Caco-2 (cell line): ENCODE measurements around the gene PDE4D. TPM values are rescaled to one million over a fixed set of nuclear protein-coding genes. Genes with fewer than 3 reads are reported as not detected.

Experiments
- BruUV-seq: library from RNA; stranded (reverse); fragments of 400-500 nt; replicated peaks from 2 replicates; lab custom pipeline; 2021; lab: Mats Ljungman, UMichigan
- CTCF ChIA-PET: fragments of 300-600 bp; sonication (Branson Sonifier 250); formaldehyde crosslinking; loops from one replicate; lab custom pipeline; 2022; ENCODE audit warnings: antibody characterized with exemption; lab: Charles Lee
- POLR2A ChIA-PET: fragments of 300-600 bp; sonication (Branson Sonifier 250); formaldehyde crosslinking; loops from one replicate; lab custom pipeline; 2022; ENCODE audit warnings: antibody characterized with exemption; lab: Charles Lee
- DNase-seq, 2 experiments: peaks; one replicate each; pipeline versions ENCODE4 v3.0.0 to v3.0.0-alpha.2; 2020 to 2022
- H3K27me3 ChIP-seq: replicated peaks from 2 replicates; pipeline ENCODE4 v1.6.0; 2011; ENCODE audit warnings: low read length; ENCODE audit not compliant: control insufficient read depth, insufficient read depth
- H3K36me3 ChIP-seq: 2 replicates; pipeline ENCODE4 v1.5.1; 2011; ENCODE audit warnings: low read length; ENCODE audit not compliant: control insufficient read depth, insufficient read depth
- H3K4me1 ChIP-seq: fragments of 250-450 bp; sonication (Bioruptor Pico); 2 replicates; pipeline ENCODE4 v1.5.1; 2020; ENCODE audit warnings: mild to moderate bottlenecking
- H3K4me3 ChIP-seq: 2 replicates; pipeline ENCODE4 v1.5.1; 2011; ENCODE audit warnings: low read depth, mild to moderate bottlenecking, control low read depth, low read length
- H3K9me3 ChIP-seq: fragments of 250-450 bp; sonication (Bioruptor Pico); 2 replicates; pipeline ENCODE4 v1.5.1; 2020; ENCODE audit warnings: mild to moderate bottlenecking, moderate library complexity
- H3K27ac Mint-ChIP-seq: one replicate; pipeline ENCODE4 v1.8.0; 2022; ENCODE audit warnings: mixed read lengths; ENCODE audit not compliant: unreplicated experiment
- H3K27me3 Mint-ChIP-seq: one replicate; pipeline ENCODE4 v1.8.0; 2022; ENCODE audit warnings: mixed read lengths; ENCODE audit not compliant: insufficient read depth, unreplicated experiment
- H3K36me3 Mint-ChIP-seq: one replicate; pipeline ENCODE4 v1.8.0; 2022; ENCODE audit warnings: mild to moderate bottlenecking, mixed read lengths; ENCODE audit not compliant: insufficient read depth, unreplicated experiment
- H3K4me1 Mint-ChIP-seq: one replicate; pipeline ENCODE4 v1.8.0; 2022; ENCODE audit warnings: low read depth, mixed read lengths; ENCODE audit not compliant: unreplicated experiment
- H3K4me3 Mint-ChIP-seq: one replicate; pipeline ENCODE4 v1.8.0; 2022; ENCODE audit warnings: mild to moderate bottlenecking, moderate library complexity, mixed read lengths; ENCODE audit not compliant: unreplicated experiment
- H3K9me3 Mint-ChIP-seq: one replicate; pipeline ENCODE4 v1.8.0; 2022; ENCODE audit warnings: mixed read lengths; ENCODE audit not compliant: unreplicated experiment
- CTCF ChIP-seq, 2 experiments: fragments of 200-600 bp in 1 of 2; IDR thresholded peaks; 1 replicate in 1 of 2; 2 replicates in 1 of 2; pipeline versions ENCODE4 v1.5.1 to v1.8.0; 2011 to 2022; ENCODE audit warnings: antibody characterized with exemption in 1 of 2, control low read depth in 1 of 2, inconsistent platforms in 1 of 2, low read depth in 1 of 2, low read length in 1 of 2, mild to moderate bottlenecking in 1 of 2, moderate library complexity in 1 of 2; ENCODE audit not compliant: insufficient read depth in 1 of 2, severe bottlenecking in 1 of 2, unreplicated experiment in 1 of 2
- intact Hi-C: fragments of 100-400 bp; cut with micrococcal nuclease; formaldehyde crosslinking; loops from one replicate; pipeline ENCODE4 v1.10.0; 2022; ENCODE audit not compliant: unreplicated experiment
- total RNA-seq: library from RNA; stranded (reverse); gene quantifications from 2 replicates; pipeline ENCODE4 v1.2.3, GENCODE V29; 2022

Gene PDE4D
- total RNA-seq, 1 experiment from 2014 or later: 89.8 TPM

GRCh38 chr5:59807806-59808205, 85.7 kb downstream of the PDE4D start:
- no peak for TF ChIP-seq CTCF (IDR thresholded peaks at IDR 0.05; ENCODE audit: insufficient read depth in 1 of 2, low read depth in 1 of 2, low read length in 1 of 2, severe bottlenecking in 1 of 2, unreplicated experiment in 1 of 2)
- intact Hi-C loops: no loop called here
- peaks cover 11% of the 10 kb centered on the region for H3K27me3 Mint-ChIP-seq
- DNase-seq: no peak
- POLR2A ChIA-PET: no interaction called here
- CTCF ChIA-PET: no interaction called here
- no peak overlapping the region for H3K27ac Mint-ChIP-seq
- H3K4me3 Mint-ChIP-seq: no peak overlapping the region
- H3K4me3 ChIP-seq: no peak overlapping the region
- H3K27me3 ChIP-seq: no peaks in the 10 kb centered on the region
- H3K4me1 Mint-ChIP-seq: peaks cover 6% of the 10 kb centered on the region
- H3K9me3 Mint-ChIP-seq: no peaks in the 10 kb centered on the region
- no peaks in the 10 kb centered on the region for H3K9me3 ChIP-seq
- H3K36me3 Mint-ChIP-seq: no peaks in the 10 kb centered on the region
- H3K36me3 ChIP-seq: no peaks in the 10 kb centered on the region
- no TSS peak for BruUV-seq
- no peaks in the 10 kb centered on the region for H3K4me1 ChIP-seq

GRCh38 chr5:59800347-59800893, 93.1 kb downstream of the PDE4D start:
- Mint-ChIP-seq H3K27ac (no peak overlapping the region), H3K36me3 (no peaks in the 10 kb centered on the region), H3K4me1 (no peaks in the 10 kb centered on the region), H3K9me3 (no peaks in the 10 kb centered on the region), H3K27me3 (peaks cover 15% of the 10 kb centered on the region), H3K4me3 (no peak overlapping the region)
- H3K4me1 ChIP-seq: no peaks in the 10 kb centered on the region
- no peaks in the 10 kb centered on the region for H3K9me3 ChIP-seq
- no peak for TF ChIP-seq CTCF (IDR thresholded peaks at IDR 0.05; ENCODE audit: insufficient read depth in 1 of 2, low read depth in 1 of 2, low read length in 1 of 2, severe bottlenecking in 1 of 2, unreplicated experiment in 1 of 2)
- ChIA-PET CTCF (interaction anchor here (0.6 to 1.4 kb wide), 8 partner anchors 10 to 356 kb away, joined by 3 to 8 read pairs (median 4); no protein-coding TSS in a partner anchor), POLR2A (no interaction called here)
- H3K36me3 ChIP-seq: no peaks in the 10 kb centered on the region
- no peaks in the 10 kb centered on the region; the same call in 1 of the 2 replicates for H3K27me3 ChIP-seq
- intact Hi-C loops: loop anchor here (1.0 to 2.0 kb wide), 3 partner anchors 76 to 294 kb away; no protein-coding TSS in a partner anchor
- no peak for DNase-seq
- no TSS peak for BruUV-seq
- no peak overlapping the region for H3K4me3 ChIP-seq

- BruUV-seq: no TSS peak
- no peaks in the 10 kb centered on the region for H3K4me1 ChIP-seq
Measured at GRCh38 chr5:59799668-59800346, 93.7 kb downstream of the PDE4D start.

More at GRCh38 chr5:59799668-59800346, 93.7 kb downstream of the PDE4D start:
- H3K27me3 ChIP-seq: no peaks in the 10 kb centered on the region; the same call in 1 of the 2 replicates
- H3K9me3 ChIP-seq: no peaks in the 10 kb centered on the region
- H3K9me3 Mint-ChIP-seq: no peaks in the 10 kb centered on the region
- H3K27me3 Mint-ChIP-seq: peaks cover 15% of the 10 kb centered on the region
- H3K4me3 Mint-ChIP-seq: no peak overlapping the region
- H3K36me3 ChIP-seq: no peaks in the 10 kb centered on the region
- peak in 1 of 2 experiments; percentile 56 for DNase-seq
- H3K4me1 Mint-ChIP-seq: no peaks in the 10 kb centered on the region
- intact Hi-C loops: loop anchor here (1.0 to 10.0 kb wide), 4 partner anchors 76 to 615 kb away; no protein-coding TSS in a partner anchor
- no peaks in the 10 kb centered on the region for H3K36me3 Mint-ChIP-seq
- ChIA-PET CTCF (interaction anchor here (0.6 to 1.4 kb wide), 6 partner anchors 11 to 356 kb away, joined by 3 to 8 read pairs (median 4); no protein-coding TSS in a partner anchor), POLR2A (no interaction called here)
- TF ChIP-seq CTCF (IDR thresholded peaks at IDR 0.05; ENCODE audit: insufficient read depth in 1 of 2, low read depth in 1 of 2, low read length in 1 of 2, severe bottlenecking in 1 of 2, unreplicated experiment in 1 of 2): peak; percentile 63 to 70
- H3K4me3 ChIP-seq: no peak overlapping the region
- H3K27ac Mint-ChIP-seq: no peak overlapping the region
